ENCODE results near the gene COPS7A.

- TF ChIP-seq CTCF (conservative IDR thresholded peaks at IDR 0.05), result no peak
- TF ChIP-seq EZH2 (IDR thresholded peaks at IDR 0.05; ENCODE audit: low read depth), result no peak
Measured at GRCh38 chr12:6692888-6693287, 31.0 kb upstream of the COPS7A start.
